HepG2 (cell line): Measurements from ENCODE around the gene CELF5. TPM values are rescaled to one million over a fixed set of nuclear protein-coding genes. Genes with fewer than 3 reads are reported as not detected.

Experiments
- ADNP ChIP-seq: sonication (generic); formaldehyde crosslinking; IDR thresholded peaks from 2 replicates; pipeline ENCODE4 v1.4.0; 2020; ENCODE audit warnings: missing genetic modification reagents
- BCL6 ChIP-seq: IDR thresholded peaks from 2 replicates; pipeline ENCODE4 v1.6.1; 2016; ENCODE audit warnings: missing genetic modification reagents, missing compliant biosample characterization
- CEBPB ChIP-seq: IDR thresholded peaks from 2 replicates; pipeline ENCODE4 v1.6.1; 2011; ENCODE audit warnings: low read depth, low read length, improper control_type of control experiment, borderline replicate concordance
- CEBPG ChIP-seq: IDR thresholded peaks from 2 replicates; pipeline ENCODE4 v1.6.1; 2016
- CENPT ChIP-seq: sonication (generic); formaldehyde crosslinking; IDR thresholded peaks from 2 replicates; pipeline ENCODE4 v1.8.0; 2022; ENCODE audit warnings: low read depth, mild to moderate bottlenecking, moderate library complexity, missing genetic modification reagents
- ELF3 ChIP-seq: IDR thresholded peaks from 2 replicates; pipeline ENCODE4 v1.6.1; 2016; ENCODE audit warnings: missing genetic modification reagents, missing compliant biosample characterization
- NFYC ChIP-seq: IDR thresholded peaks from 2 replicates; pipeline ENCODE4 v1.6.1; 2016; ENCODE audit warnings: missing genetic modification reagents, missing compliant biosample characterization
- NPAS2 ChIP-seq: sonication (generic); formaldehyde crosslinking; IDR thresholded peaks from 2 replicates; pipeline ENCODE4 v1.8.0; 2022; ENCODE audit warnings: mild to moderate bottlenecking, missing genetic modification reagents, borderline replicate concordance
- RAD21 ChIP-seq: fragments of 450-650 bp; formaldehyde crosslinking; IDR thresholded peaks from 2 replicates; pipeline ENCODE4 v1.5.0; 2020; ENCODE audit warnings: mild to moderate bottlenecking
- RXRA ChIP-seq: sonication (generic); formaldehyde crosslinking; IDR thresholded peaks from 2 replicates; pipeline ENCODE4 v1.5.1; 2020; ENCODE audit warnings: missing genetic modification reagents
- SAFB2 ChIP-seq: sonication (generic); formaldehyde crosslinking; IDR thresholded peaks from 2 replicates; pipeline ENCODE4 v1.5.1; 2020; ENCODE audit warnings: missing genetic modification reagents, low read depth, mild to moderate bottlenecking, borderline replicate concordance
- SNRNP70 ChIP-seq: fragments of 200-400 bp; formaldehyde crosslinking; IDR thresholded peaks from 2 replicates; pipeline ENCODE4 v1.6.1; 2017; ENCODE audit warnings: mild to moderate bottlenecking, low read depth, low read length, moderate library complexity
- STAG1 ChIP-seq: sonication (generic); formaldehyde crosslinking; IDR thresholded peaks from 2 replicates; pipeline ENCODE4 v1.4.0; 2020; ENCODE audit warnings: missing genetic modification reagents
- TEAD3 ChIP-seq: optimal IDR thresholded peaks from 2 replicates; pipeline ENCODE3; 2016; ENCODE audit warnings: borderline replicate concordance
- ZBTB3 ChIP-seq: sonication (generic); formaldehyde crosslinking; IDR thresholded peaks from 2 replicates; pipeline ENCODE4 v1.4.0; 2020; ENCODE audit warnings: low read depth, mild to moderate bottlenecking, moderate library complexity, missing genetic modification reagents, borderline replicate concordance
- ZFP36 ChIP-seq: fragments of 150-350 bp; IDR thresholded peaks from 2 replicates; pipeline ENCODE4 v1.6.1; 2018; ENCODE audit warnings: borderline replicate concordance, low read length, low read depth; ENCODE audit not compliant: partially characterized antibody
- ZFY ChIP-seq: sonication (generic); formaldehyde crosslinking; IDR thresholded peaks from 2 replicates; pipeline ENCODE4 v1.4.0; 2020; ENCODE audit warnings: missing genetic modification reagents
- ZNF589 ChIP-seq: sonication (generic); formaldehyde crosslinking; conservative IDR thresholded peaks from 2 replicates; pipeline ENCODE4 v1.8.0; 2022; ENCODE audit warnings: mild to moderate bottlenecking, moderate library complexity, missing genetic modification reagents
- polyA plus RNA-seq, 8 experiments: library from polyadenylated mRNA; depleted of rRNA in 3 of 8; stranded (reverse) in 7 of 8; unstranded in 1 of 8; fragments of >200 nt; fragmentation: Illumina TruSeq in 4 of 8; extraction: Trizol in 4 of 8; gene quantifications; 2 replicates each; pipeline versions ENCODE4 v1.2.1 to v1.2.3, GENCODE V29; 2011 to 2016; ENCODE audit warnings: low read depth in 4 of 8, missing spikeins in 1 of 8, mixed read lengths in 1 of 8; ENCODE audit not compliant: insufficient read depth in 1 of 8
- total RNA-seq, 5 experiments: library from RNA; depleted of rRNA; stranded (reverse); fragments of >200 nt; fragmentation: Illumina TruSeq; extraction: Trizol; gene quantifications; 2 replicates each; pipeline ENCODE4 v1.2.3, GENCODE V29; 2016; ENCODE audit warnings: low read depth in 1 of 5
- TF ChIP-seq, protein P1 (sequence below): sonication (generic); formaldehyde crosslinking; IDR thresholded peaks from 2 replicates; pipeline ENCODE4 v1.4.0; 2020; ENCODE audit warnings: missing genetic modification reagents
- TF ChIP-seq, protein P2 (sequence below): IDR thresholded peaks from 2 replicates; pipeline ENCODE4 v1.6.1; 2012; ENCODE audit warnings: inconsistent platforms
- TF ChIP-seq, protein P3 (sequence below), 2 experiments: sonication (generic) in 1 of 2; formaldehyde crosslinking in 1 of 2; IDR thresholded peaks; 2 replicates each; pipeline versions ENCODE4 v1.4.0 to v1.6.1; 2016 to 2020; ENCODE audit warnings: borderline replicate concordance in 1 of 2, low read depth in 1 of 2, mild to moderate bottlenecking in 1 of 2, missing genetic modification reagents in 1 of 2
- TF ChIP-seq, protein P4 (sequence below): sonication (generic); IDR thresholded peaks from 2 replicates; pipeline ENCODE4 v1.6.1; 2016; ENCODE audit warnings: low read depth, borderline replicate concordance

Gene CELF5
- total and polyA plus RNA-seq, 2 of the 13 experiments (the other 11 are each of a cell fraction or from before 2014, with no cell fraction given): 0.31 to 0.84 TPM

DNA sequence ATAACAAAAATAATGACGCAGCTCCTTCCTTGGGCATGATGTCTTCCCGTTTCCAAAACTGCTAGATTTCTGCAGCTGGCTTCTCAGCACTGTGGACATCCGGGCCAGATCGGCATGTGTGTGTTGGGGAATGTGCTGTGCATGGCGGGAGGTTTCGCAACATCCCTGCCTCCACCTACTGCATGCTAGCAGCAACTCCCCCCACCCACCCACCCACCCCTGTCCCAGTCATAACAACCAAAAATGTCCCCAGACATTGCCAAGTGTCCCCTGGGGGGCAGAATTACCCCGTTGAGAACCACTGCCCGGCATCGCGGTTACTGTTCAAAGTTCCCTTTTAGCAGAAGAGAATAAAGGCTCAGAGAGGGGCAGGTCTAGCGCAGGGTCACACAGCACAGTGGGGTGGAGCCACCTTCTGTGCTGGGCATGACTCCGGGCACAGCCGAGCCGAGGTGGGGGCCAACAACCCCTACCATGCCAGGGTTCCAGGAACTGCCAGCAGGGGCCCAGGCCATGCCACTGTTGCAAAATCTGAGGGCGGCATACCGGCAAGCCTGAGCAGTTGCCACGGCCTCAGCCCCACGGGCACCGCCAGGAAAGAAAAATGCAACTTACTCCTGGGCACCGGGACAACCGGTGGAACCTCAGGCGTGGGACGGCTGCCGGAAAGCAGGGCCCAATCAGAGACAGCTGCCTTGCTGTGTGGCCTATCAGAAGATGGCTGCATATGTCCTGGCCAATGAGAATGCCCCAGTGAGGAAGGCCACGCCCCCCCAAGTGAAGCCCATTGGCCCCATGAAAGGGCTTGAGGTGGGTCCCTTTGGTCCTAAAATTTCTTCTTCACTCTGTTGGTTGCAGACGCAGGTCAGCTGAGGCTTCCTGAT lies 119.4 kb downstream of the CELF5 start (continued):
- TF ChIP-seq SNRNP70 (no peak), ELF3 (peak; percentile 47; the same call in 1 of the 2 replicates), NPAS2 (no peak), CEBPB (peak; percentile 93), CEBPG (CRISPR knock-in tag) (peak; percentile 86), ZBTB3 (CRISPR knock-in tag) (no peak), RXRA (CRISPR knock-in tag) (no peak), STAG1 (CRISPR knock-in tag) (peak; percentile 55), ZFP36 (peak; percentile 87), BCL6 (CRISPR knock-in tag) (no peak), TEAD3 (CRISPR knock-in tag) (peak; percentile 89), SAFB2 (CRISPR knock-in tag) (no peak), RAD21 (peak; percentile 43), CENPT (no peak), ZNF589 (no peak), ZFY (CRISPR knock-in tag) (0 out of 2 replicates have a peak, but pooled peaks have one; percentile 1), ADNP (CRISPR knock-in tag) (peak; percentile 96), NFYC (CRISPR knock-in tag) (peak; percentile 96)
- TF ChIP-seq, protein P1, sequence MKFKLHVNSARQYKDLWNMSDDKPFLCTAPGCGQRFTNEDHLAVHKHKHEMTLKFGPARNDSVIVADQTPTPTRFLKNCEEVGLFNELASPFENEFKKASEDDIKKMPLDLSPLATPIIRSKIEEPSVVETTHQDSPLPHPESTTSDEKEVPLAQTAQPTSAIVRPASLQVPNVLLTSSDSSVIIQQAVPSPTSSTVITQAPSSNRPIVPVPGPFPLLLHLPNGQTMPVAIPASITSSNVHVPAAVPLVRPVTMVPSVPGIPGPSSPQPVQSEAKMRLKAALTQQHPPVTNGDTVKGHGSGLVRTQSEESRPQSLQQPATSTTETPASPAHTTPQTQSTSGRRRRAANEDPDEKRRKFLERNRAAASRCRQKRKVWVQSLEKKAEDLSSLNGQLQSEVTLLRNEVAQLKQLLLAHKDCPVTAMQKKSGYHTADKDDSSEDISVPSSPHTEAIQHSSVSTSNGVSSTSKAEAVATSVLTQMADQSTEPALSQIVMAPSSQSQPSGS (CRISPR knock-in tag): no peak
- TF ChIP-seq, protein P2, sequence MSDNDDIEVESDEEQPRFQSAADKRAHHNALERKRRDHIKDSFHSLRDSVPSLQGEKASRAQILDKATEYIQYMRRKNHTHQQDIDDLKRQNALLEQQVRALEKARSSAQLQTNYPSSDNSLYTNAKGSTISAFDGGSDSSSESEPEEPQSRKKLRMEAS: peak; percentile 69; the same call in 1 of the 2 replicates
- TF ChIP-seq, protein P3, sequence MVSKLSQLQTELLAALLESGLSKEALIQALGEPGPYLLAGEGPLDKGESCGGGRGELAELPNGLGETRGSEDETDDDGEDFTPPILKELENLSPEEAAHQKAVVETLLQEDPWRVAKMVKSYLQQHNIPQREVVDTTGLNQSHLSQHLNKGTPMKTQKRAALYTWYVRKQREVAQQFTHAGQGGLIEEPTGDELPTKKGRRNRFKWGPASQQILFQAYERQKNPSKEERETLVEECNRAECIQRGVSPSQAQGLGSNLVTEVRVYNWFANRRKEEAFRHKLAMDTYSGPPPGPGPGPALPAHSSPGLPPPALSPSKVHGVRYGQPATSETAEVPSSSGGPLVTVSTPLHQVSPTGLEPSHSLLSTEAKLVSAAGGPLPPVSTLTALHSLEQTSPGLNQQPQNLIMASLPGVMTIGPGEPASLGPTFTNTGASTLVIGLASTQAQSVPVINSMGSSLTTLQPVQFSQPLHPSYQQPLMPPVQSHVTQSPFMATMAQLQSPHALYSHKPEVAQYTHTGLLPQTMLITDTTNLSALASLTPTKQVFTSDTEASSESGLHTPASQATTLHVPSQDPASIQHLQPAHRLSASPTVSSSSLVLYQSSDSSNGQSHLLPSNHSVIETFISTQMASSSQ (IDR thresholded peaks at IDR 0.05; ENCODE audit: low read depth): no peak
- TF ChIP-seq, protein P3 (CRISPR knock-in tag; IDR thresholded peaks at IDR 0.05; ENCODE audit: borderline replicate concordance): 0 out of 2 replicates have a peak, but pooled peaks have one; percentile 22
- TF ChIP-seq, protein P4, sequence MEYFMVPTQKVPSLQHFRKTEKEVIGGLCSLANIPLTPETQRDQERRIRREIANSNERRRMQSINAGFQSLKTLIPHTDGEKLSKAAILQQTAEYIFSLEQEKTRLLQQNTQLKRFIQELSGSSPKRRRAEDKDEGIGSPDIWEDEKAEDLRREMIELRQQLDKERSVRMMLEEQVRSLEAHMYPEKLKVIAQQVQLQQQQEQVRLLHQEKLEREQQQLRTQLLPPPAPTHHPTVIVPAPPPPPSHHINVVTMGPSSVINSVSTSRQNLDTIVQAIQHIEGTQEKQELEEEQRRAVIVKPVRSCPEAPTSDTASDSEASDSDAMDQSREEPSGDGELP: peak; percentile 35; the same call in 1 of the 2 replicates
